H1 (cell line): Measurements from ENCODE around the gene CHSY3.

Source experiments
- CTCF ChIP-seq, 3 experiments: IDR thresholded peaks; 1 replicate in 2 of 3; 2 replicates in 1 of 3; pipeline versions ENCODE4 v1.5.1 to v1.6.1; 2011; ENCODE audit warnings: low read length in 3 of 3, mild to moderate bottlenecking in 3 of 3, inconsistent platforms in 2 of 3, low read depth in 1 of 3, moderate library complexity in 1 of 3; ENCODE audit not compliant: insufficient read depth in 1 of 3; ENCODE audit errors: control extremely low read depth in 1 of 3
- JUND ChIP-seq: IDR thresholded peaks from 2 replicates; pipeline ENCODE4 v1.6.1; 2011; ENCODE audit warnings: mild to moderate bottlenecking, improper control_type of control experiment, low read length
- POLR2A ChIP-seq, 2 experiments: IDR thresholded peaks; 1 replicate in 1 of 2; 2 replicates in 1 of 2; pipeline ENCODE4 v1.6.1; 2011; ENCODE audit warnings: low read depth in 2 of 2, low read length in 2 of 2, mild to moderate bottlenecking in 2 of 2; ENCODE audit errors: control extremely low read depth in 1 of 2
- POLR2AphosphoS5 ChIP-seq: IDR thresholded peaks from 2 replicates; pipeline ENCODE4 v1.6.1; 2011; ENCODE audit warnings: low read depth, low read length
- SUZ12 ChIP-seq: fragments of 200-600 bp; sonication (generic); IDR thresholded peaks from 2 replicates; pipeline ENCODE4 v1.6.1; 2012; ENCODE audit warnings: mild to moderate bottlenecking, inconsistent platforms, low read length, moderate library complexity, mixed read lengths

GRCh38 chr5:130183115-130183514 is 278.9 kb downstream of the CHSY3 start:
- no peak for TF ChIP-seq POLR2AphosphoS5
- no peak for TF ChIP-seq CTCF (IDR thresholded peaks at IDR 0.05; ENCODE audit: control extremely low read depth in 1 of 3, insufficient read depth in 1 of 3, low read depth in 1 of 3, low read length in 3 of 3)
- TF ChIP-seq POLR2A (IDR thresholded peaks at IDR 0.05; ENCODE audit: control extremely low read depth in 1 of 2, low read depth in 2 of 2, low read length in 2 of 2) = no peak
- TF ChIP-seq JUND = no peak
- no peak for TF ChIP-seq SUZ12
